ENCODE data around the gene ZNF18.
A peak's percentile ranks its signal among the peaks of the same experiment; 100 is the strongest.

ZNF18 gene, protein sequence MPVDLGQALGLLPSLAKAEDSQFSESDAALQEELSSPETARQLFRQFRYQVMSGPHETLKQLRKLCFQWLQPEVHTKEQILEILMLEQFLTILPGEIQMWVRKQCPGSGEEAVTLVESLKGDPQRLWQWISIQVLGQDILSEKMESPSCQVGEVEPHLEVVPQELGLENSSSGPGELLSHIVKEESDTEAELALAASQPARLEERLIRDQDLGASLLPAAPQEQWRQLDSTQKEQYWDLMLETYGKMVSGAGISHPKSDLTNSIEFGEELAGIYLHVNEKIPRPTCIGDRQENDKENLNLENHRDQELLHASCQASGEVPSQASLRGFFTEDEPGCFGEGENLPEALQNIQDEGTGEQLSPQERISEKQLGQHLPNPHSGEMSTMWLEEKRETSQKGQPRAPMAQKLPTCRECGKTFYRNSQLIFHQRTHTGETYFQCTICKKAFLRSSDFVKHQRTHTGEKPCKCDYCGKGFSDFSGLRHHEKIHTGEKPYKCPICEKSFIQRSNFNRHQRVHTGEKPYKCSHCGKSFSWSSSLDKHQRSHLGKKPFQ

DNA sequence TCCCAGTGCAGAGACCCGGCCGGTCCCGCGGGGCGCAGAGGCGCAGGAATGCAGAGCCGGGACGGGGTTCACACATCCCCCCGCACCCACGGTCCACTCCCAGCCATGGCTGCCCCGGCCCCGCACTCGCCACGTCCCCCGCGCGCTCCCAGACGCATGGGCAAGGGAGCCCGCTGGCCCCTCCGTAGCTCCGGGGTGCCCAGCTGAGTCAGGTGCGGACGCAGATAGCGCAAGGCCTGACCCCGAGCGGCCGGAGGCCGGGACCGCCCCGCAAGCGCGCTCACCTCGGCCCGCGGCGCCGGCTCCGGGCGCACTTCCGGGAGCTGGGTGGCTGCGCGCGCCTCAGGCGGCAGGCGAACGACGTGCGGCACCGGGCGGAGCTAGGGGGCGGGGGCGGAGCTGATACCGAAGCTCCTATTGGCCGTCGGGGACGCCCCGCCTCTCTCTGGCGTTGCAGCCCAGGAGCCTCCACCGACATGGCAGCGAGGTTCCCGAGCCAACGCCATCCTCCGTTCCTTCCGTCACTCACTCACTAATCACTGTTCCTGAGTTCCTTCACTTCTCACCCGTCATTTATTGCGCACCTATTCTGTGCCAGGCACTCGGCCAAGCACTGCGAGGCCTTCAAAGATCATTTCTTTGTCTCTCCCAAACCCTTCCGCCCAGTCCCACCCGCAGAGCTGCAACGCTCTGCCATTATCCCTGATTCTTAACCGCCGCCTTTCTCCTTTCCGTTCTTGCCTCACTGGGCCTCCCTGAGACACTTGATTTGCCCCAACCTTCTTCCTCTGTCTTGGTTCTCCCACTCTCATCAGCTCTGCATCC lies at the start of gene ZNF18:
Gene ZNF18, minus strand, starts transcription at position 329 of the 825 bp plus-strand sequence. CDS start 4,646 bp downstream, outside the sequence.
- peak; percentile 77 to 95 (median 90) for DNase-seq (ENCODE audit: low read depth in 4 of 4, low spot score in 1 of 4)

DNA sequence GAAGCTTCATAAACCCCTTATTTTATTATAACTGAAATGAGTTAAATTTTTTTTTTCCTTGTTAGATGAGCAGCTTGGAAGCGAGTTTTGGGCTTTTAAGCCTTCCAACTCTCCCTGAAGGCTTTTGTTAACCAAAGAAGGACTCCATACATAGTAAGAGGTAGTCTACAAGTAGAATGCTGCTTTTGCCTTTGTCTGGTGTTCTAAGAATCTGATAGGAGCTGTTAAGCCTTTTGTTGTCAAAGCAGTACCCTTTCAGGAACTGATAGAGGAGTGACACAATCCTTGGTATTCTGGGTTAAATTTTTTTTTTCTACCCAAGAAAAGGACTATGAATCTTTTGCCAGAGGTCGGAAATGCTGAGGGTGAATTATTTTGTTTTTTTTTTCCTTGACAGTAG lies 49.5 kb upstream of the ZNF18 start:
- DNase-seq (ENCODE audit: low read depth in 4 of 4, low spot score in 1 of 4), result no peak

DNA sequence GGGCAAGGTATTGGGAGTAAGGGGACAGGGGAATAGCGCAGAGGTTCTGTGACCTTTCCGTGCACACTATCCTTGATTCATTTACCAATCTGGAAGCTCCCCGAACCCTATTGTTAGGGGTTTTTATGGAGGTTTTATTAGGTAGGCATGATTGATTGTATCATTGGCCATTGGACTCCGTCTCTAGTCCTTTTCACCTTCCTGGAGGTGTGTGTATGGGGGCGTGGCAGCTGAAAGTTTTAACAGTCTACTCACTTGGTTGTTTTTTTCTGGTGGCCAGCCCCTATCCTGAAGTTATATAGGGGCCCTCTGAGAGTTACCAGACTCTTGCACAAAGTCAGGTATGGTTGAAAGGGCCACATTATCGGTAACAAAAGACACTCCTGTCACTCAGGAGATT lies 46.4 kb upstream of the ZNF18 start:
- no peak for DNase-seq (ENCODE audit: low read depth in 4 of 4, low spot score in 1 of 4)

DNA sequence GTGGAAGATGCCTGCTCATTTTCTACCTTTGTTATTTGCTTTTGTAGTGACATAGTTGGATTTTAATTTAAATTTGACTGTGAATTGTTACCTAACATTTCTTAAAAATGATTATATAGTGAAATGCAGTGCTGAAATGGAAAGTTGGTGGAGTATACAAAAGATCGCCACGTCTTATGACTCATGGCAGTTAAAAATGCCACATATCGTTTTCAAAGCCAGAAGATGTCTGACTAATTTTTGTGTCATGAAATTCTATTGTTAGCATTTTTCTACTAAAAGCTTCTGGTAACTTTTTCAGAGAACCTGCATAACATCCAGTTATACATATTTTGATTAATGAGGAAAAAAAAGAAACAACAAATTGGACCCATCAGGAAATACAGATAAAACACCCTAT lies 44.0 kb upstream of the ZNF18 start:
- no peak for DNase-seq (ENCODE audit: low read depth in 4 of 4, low spot score in 1 of 4)

DNA sequence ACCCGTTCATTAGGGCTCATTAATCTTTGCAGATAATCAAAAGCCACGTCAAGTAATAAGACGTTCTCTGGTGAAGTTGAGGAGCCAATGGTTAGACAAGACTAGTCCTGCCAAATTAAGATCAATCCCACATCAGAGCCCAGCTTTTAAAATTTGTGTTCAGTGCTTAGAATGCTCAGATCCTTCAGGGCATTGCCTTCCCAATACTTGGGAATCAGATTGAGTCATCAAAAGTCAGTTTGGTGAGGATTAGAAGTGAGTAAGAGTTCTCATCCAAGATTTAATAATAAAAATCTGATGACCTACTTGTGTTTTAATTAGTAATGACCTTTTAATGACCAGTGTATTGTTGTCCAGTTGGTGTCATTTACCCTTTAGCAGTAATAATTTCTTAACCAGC lies 43.2 kb upstream of the ZNF18 start:
- DNase-seq (ENCODE audit: low read depth in 4 of 4, low spot score in 1 of 4), result no peak

DNA sequence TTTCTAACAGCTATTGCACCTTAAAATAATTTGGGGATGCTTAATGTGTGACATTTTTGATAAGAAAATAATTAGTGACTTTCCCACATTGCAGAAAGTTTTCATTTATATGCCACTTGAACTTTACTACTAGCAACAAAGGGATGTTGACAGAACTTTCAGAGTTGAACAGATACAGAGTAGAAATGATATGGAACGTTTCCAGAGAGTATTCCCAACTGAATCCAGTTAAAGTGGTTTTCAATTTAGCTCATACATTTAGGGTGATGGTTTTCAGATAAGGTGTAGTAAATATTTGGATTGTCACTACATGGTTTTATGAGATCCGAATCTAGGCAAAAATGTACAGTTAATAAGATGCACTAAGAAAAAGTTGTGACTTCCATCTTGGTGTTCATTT lies 40.7 kb upstream of the ZNF18 start:
- DNase-seq (ENCODE audit: low read depth in 4 of 4, low spot score in 1 of 4), result no peak

DNA sequence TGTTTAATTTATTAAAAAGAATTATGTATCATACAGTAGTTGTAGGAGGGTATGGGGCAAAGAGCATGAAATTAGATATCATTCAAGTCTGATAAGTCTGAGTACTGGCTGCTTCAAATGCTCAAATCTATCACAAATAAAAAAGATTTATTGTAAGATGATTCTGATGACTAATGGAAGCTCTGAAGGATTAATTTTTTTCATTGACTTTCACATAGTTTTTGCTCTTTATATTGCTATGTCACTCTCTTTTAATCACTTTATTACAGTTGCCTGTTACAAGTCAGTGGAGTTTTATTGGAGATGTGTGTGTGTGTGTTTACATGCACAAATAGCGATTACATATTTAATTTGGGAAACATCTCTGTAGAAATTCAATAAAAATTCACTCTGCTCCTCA lies 38.4 kb upstream of the ZNF18 start:
- no peak for DNase-seq (ENCODE audit: low read depth in 4 of 4, low spot score in 1 of 4)

DNA sequence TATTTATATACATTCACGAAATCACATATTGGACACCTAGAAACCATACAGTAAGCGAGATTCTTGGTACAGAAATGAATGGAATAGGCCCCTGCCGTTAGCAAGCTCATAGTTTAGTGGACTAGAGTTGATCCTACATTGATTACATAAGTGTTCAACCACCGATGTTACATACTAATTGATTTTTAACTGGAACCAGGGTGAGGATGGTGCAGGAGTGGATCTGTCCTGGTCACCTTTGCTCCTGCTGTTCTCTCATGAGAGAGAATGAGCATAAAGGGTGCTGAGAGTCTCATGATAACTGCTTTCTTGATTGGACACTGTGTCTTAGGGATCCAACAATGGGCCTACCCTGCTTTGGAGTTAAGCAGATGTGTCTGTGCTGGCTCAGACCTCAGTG lies 37.3 kb upstream of the ZNF18 start:
- DNase-seq (ENCODE audit: low read depth in 4 of 4, low spot score in 1 of 4), result no peak

DNA sequence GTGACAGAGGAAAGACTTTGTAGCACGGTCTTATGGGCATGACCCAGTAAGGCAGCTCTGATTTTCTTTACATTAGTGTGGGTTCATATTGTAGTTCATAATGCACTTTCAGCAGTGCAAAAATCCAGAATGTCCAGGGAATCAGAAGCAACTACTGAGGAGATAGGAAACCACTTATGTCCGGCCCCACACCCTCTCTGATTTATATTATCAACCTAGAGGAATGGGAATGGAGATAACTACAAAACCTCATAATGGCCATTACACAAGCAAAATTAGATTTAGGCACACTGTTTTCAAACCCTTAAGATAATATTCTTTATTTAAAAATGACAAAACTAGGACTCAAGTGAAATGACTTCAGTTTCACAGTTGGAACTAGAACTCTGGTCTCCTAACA lies 31.3 kb upstream of the ZNF18 start:
- DNase-seq (ENCODE audit: low read depth in 4 of 4, low spot score in 1 of 4), result no peak

DNA sequence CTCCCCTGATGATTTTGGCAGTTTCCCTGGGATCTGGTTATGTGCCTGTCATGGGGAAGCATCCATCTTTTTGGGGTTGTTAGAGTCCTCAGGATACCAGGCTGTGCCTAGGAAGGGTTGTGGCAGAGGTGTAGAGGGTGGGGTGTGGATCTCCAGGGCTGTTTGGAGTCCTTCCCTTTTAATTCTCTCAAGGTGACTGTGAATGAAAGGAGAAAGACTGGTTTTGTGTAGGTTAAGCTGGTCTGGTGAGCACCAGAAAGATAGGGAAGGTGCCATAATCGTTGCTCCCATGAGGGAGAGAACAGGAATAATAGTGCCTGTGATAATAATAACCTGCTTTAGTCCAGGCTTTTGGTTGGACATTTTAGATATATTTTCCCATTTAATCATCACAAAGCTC lies 30.4 kb upstream of the ZNF18 start:
- DNase-seq (ENCODE audit: low read depth in 4 of 4, low spot score in 1 of 4), result no peak

DNA sequence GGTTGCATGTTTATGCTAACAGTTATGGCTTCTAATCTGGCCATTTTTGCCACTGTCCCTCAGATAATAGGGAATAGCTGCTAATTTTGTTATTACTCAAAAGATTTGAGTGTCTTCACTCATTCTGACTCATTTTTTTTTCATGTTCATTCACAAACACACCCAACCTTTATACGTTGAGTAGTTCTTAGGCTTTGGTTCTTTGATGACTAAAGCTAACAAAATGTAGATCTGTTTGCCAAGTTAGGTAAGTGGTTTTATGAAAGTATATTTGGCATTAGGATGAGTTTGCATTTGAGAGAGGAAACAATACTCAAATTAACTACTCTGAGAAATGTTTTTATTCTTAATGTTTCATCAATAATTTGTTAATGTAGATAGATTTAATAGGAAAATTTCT lies 27.1 kb upstream of the ZNF18 start:
- no peak for DNase-seq (ENCODE audit: low read depth in 4 of 4, low spot score in 1 of 4)

DNA sequence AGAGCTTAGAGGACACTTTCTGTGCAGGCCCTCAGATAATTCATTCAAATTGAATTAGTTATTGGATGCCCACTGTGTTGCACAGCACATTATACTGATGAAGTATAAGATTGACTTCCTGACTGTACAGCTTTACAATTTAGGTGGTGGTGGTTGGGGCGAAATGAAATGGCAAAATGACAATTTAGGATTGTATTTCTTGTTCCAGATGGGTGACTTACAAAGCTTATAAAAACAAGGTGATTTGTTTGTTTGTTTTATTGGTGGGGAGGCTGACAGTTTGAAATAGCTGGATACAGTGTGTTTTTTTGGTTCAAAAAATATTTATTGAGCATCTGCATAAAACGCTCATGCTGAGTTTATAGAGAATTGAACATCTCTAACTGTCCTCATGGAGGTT lies 25.0 kb upstream of the ZNF18 start:
- DNase-seq (ENCODE audit: low read depth in 4 of 4, low spot score in 1 of 4), result no peak

DNA sequence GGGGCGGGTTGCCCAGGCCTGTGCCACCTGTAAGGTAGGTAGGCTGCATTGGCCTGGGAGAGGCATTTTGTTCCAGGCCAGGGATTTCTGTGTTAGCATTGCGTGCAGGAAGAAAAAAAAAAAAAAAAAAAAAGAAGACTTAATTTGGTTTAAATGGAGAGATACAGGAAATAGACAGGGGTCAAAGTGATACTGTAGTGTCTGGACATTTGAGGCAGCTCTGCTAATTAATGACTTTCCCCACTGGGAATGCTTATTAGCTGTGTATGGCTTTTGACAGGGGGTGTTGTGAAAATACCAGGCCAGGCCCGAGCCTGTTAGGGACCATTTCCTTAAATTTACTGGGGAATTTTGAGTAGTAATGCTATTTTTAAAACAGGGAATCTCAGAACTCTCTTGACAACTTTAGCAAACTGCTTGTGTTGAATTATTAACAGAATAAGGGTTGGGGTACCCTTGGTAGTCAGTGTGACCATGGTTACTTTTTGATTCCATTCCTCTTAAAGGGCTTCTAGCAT lies 24.4 kb upstream of the ZNF18 start:
- DNase-seq (ENCODE audit: low read depth in 4 of 4, low spot score in 1 of 4), result no peak

DNA sequence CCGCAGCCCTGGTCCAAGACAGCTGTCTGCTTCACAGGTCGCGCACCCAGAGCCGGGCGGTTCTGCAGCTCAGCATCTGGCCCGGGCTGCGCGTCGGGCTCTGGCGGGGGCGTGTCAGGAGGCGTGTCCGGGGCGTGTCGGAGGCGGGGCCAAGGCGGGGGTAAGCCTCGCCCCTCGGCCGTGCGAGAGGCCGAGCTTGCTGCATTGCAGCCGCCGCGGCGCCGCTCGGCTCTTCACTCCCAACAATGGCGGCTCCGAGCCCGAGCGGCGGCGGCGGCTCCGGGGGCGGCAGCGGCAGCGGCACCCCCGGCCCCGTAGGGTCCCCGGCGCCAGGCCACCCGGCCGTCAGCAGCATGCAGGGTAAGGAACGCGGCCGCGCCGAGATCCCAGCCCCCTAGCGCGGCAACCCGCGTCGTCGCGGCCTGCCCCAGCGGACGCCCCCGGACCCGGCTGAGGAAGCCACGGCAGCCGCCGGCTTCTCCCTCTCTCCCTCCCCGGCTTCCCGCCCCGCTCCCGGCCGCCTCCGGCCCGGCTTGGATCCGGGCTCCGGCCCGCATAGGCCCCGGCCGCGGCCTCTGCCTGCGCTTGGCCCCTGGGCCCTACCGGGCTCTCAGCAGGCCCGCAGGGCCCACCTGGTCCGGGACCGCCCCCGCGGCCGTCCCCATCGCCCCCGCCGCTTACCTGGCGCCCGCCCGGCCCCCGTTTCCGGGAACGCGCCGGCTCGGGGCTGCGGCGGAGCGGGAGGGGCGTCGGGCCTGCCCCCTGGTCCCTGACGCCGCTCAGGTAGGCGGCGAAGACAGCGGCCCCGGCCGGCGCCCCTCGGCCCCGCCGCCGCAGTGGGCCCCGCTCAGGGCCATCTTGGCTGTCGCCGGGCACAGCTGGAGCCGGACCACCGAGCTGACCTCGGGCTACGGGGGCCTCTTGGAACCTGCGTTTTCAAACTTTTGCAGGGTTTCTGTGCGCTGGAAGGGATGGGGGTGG lies 23.7 kb upstream of the ZNF18 start, which contains the start of gene MAP2K4:
Gene MAP2K4, plus strand, starts transcription at position 236 of the 981 bp plus-strand sequence. Its CDS starts 10 bp downstream, at position 246.
- DNase-seq (ENCODE audit: low read depth in 4 of 4, low spot score in 1 of 4), result peak; percentile 88 to 99 (median 90)

DNA sequence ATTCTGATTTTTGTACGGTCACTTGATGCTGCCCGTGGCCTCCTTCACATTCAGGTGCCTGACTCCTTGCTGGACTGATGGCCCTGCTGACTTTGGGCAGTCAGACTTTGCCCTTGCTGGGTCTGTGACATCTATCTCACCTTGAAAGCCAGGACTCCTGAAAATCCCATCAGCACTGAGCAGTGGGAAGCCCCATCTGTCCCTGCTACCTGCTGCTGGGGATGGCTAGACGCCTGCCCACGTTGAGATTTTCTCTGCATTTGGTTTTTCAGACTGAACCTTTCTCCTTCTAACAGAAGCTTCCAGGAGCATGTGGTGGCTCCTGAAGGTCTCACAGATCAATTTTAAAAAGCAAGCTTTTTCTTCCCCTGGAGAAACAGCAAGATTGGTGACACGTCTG lies 10.2 kb upstream of the ZNF18 start:
- DNase-seq (ENCODE audit: low read depth in 4 of 4, low spot score in 1 of 4), result no peak

DNA sequence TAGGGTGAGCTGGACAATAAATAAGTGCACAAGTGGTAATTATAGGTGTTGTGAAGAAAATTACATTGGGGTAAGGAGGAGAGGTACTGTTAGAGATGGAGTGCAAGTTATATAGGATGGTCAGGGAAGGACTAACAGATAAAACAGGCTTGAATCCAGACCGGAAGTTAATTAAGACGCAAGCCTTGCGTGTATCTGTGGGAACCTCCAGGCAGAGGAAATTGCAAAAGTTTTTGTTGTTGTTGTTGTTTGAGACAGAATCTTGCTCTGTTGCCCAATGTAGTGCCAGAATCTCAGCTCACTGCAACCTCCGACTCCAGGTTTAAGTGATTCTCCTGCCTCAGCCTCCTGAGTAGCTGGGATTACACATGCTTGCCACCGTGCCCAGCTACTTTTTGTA lies 2.4 kb upstream of the ZNF18 start:
- no peak for DNase-seq (ENCODE audit: low read depth in 4 of 4, low spot score in 1 of 4)

DNA sequence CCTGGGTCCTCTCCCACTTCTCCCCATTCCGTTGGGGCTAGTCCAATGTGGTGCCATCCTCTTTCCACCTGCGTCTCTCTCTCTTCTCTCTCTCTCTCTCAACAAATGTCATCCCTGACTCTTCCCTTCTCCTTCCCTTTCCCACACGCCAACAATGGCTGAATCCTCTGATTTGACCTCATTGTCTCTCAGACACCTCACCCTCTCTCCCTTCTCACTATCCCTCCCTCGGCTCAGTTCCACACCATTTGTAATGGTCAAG lies 628 bp upstream of the ZNF18 start:
- DNase-seq (ENCODE audit: low read depth in 4 of 4, low spot score in 1 of 4), result no peak

DNA sequence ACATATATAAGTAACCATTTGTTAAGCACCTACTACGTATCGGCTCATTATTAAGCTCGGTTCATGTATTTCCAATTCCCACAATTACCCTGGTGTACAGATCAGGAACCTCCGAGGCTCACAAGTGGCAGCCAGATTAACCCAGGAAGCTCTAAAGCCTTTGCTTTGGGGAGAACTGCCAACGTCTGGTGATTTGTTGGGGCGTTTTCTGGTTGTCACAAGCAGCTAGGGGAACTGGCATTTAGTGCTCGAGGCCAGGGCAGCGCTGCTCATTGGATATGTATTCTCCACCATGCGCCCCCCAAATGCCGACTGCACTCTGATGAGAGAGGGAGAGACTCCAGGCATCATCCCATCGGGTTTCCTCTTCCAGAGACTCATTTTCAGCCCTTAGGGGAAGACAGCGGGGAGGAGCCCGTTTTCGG lies 541 bp downstream of the ZNF18 start:
- DNase-seq (ENCODE audit: low read depth in 4 of 4, low spot score in 1 of 4), result no peak

DNA sequence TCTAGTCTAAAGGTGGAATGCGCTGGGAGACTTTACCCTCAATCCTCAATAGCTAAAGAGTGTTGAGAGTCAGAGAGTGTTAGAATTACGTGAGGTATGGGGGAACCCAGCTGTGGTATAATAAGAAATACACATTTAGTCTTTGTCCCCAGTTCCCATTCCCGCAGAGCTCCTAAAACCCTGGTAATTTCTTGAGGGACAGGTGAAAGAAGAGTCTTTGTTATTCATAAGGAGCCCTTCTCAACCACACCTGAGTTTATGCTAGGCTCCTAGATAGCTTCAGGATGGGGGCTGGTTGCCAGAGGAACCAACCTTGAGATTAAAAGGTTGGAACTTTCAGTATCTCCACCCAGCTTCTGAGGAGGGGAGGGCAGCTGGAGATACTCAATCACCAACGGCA lies 5.8 kb downstream of the ZNF18 start:
- no peak for DNase-seq (ENCODE audit: low read depth in 4 of 4, low spot score in 1 of 4)

DNA sequence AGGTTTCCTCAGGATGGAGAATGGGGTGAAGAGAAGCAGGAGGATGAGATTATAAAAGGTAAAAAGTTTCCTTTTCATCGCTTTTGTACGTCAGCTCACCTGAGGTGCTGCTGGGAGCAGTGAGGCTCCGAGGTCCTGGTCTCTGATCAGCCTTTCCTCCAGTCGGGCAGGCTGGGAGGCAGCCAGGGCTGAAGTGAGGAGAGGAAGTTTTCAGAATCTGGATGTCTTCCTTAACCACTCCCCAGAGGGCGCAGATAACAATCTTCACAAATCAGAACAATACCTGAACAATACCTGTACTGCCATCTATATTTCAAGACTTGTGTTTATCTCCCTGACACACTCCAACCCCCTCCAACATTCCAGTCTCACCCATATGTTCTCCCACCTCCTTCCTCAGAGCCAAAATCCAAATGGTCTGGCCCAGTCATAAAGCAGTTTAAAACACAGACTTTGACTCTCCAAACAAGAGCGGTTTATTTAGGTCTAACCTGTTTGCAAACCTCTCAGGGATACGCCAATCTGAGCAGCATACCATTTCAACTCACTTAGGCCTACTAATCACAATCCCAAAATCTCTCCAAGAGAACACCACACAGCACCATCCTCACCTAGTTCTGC lies 6.8 kb downstream of the ZNF18 start:
- no peak for DNase-seq (ENCODE audit: low read depth in 4 of 4, low spot score in 1 of 4)
